SK-N-MC (cell line): Measurements from ENCODE around the gene AKR1D1.

Experiments used
- DNase-seq: peaks from one replicate; pipeline ENCODE4 v3.0.0-alpha.2; 2011; ENCODE audit warnings: low read depth, low spot score
- H3K27ac ChIP-seq: fragments of 200-600 bp; sonication (generic); 2 replicates; pipeline ENCODE4 v1.5.1; 2016; ENCODE audit warnings: mixed run types
- H3K36me3 ChIP-seq: fragments of 200-600 bp; sonication (generic); 2 replicates; pipeline ENCODE4 v1.6.1; 2017; ENCODE audit warnings: antibody characterized with exemption, low read length, mixed read lengths; ENCODE audit not compliant: insufficient read depth
- H3K4me3 ChIP-seq: fragments of 200-600 bp; sonication (generic); 2 replicates; pipeline ENCODE4 v1.5.1; 2016
- H3K9ac ChIP-seq: fragments of 200-600 bp; sonication (generic); 2 replicates; pipeline ENCODE4 v1.8.0; 2017; ENCODE audit warnings: mixed run types, mixed read lengths; ENCODE audit not compliant: insufficient read length
- H3K9me3 ChIP-seq: fragments of 200-600 bp; sonication (generic); 2 replicates; pipeline ENCODE4 v1.6.1; 2017; ENCODE audit warnings: low read depth, mild to moderate bottlenecking, antibody characterized with exemption, low read length, moderate library complexity, mixed read lengths
- EZH2 ChIP-seq: fragments of 200-600 bp; sonication (generic); IDR thresholded peaks from one replicate; pipeline ENCODE4 v1.6.1; 2017; ENCODE audit warnings: antibody characterized with exemption
- FOXP2 ChIP-seq: optimal IDR thresholded peaks from 2 replicates; pipeline ENCODE3; 2011; ENCODE audit warnings: mild to moderate bottlenecking, moderate library complexity; ENCODE audit not compliant: insufficient read depth; ENCODE audit errors: extremely low read length, control extremely low read depth
- POLR2AphosphoS5 ChIP-seq: IDR thresholded peaks from 2 replicates; pipeline ENCODE4 v1.6.1; 2012; ENCODE audit warnings: mild to moderate bottlenecking, low read depth, low read length, borderline replicate concordance

The AKR1D1 gene

DNA sequence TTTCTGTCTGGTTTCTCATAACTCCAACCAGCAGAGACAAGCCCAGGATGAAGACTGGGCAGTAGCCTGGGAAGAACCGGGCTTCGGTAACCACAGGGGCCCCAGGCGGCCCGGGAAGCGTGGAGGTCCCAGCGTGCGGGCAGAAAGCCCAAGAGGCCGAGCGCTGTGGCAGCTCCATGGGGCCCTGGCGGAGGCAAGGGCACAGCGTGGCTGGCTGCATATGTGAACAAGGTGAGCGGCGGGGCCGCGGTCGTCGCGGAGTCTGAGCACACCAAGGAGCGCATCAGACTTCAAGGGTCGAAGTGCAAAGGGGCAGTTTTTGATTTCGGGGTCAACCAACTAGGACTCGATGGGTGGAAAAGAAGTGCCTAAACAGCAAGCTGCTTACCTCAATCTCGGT is 45.9 kb downstream of the AKR1D1 start:
- H3K9me3 ChIP-seq: no peaks in the 10 kb centered on the region
- no peak overlapping the region for H3K27ac ChIP-seq
- no peak overlapping the region for H3K4me3 ChIP-seq
- no peaks in the 10 kb centered on the region for H3K36me3 ChIP-seq
- H3K9ac ChIP-seq: no peak overlapping the region
- no peak for DNase-seq
- TF ChIP-seq POLR2AphosphoS5 (no peak), EZH2 (no peak), FOXP2 (no peak)

- H3K4me3 ChIP-seq: peak overlapping the region; percentile 58
- H3K9me3 ChIP-seq: no peaks in the 10 kb centered on the region
- H3K9ac ChIP-seq: peak overlapping the region; percentile 34
- no peaks in the 10 kb centered on the region for H3K36me3 ChIP-seq
- peak overlapping the region; percentile 92 for H3K27ac ChIP-seq
- TF ChIP-seq EZH2 (no peak), POLR2AphosphoS5 (no peak), FOXP2 (no peak)
- DNase-seq: no peak
Measured at GRCh38 chr7:138125119-138125518, 48.9 kb downstream of the AKR1D1 start.

- peak overlapping the region; percentile 92 for H3K27ac ChIP-seq
- TF ChIP-seq EZH2 (no peak), FOXP2 (no peak), POLR2AphosphoS5 (no peak)
- no peak for DNase-seq
- no peak overlapping the region for H3K9ac ChIP-seq
- H3K9me3 ChIP-seq: no peaks in the 10 kb centered on the region
- peak overlapping the region; percentile 5; the same call in 1 of the 2 replicates for H3K4me3 ChIP-seq
- no peaks in the 10 kb centered on the region for H3K36me3 ChIP-seq
Measured at GRCh38 chr7:138125598-138126111, 49.4 kb downstream of the AKR1D1 start.

- H3K9ac ChIP-seq: no peak overlapping the region
- no peak for TF ChIP-seq EZH2
- DNase-seq: no peak
- no peaks in the 10 kb centered on the region for H3K36me3 ChIP-seq
- H3K27ac ChIP-seq: no peak overlapping the region
- H3K4me3 ChIP-seq: no peak overlapping the region
- H3K9me3 ChIP-seq: no peaks in the 10 kb centered on the region
Measured at GRCh38 chr7:138126928-138127327, 50.7 kb downstream of the AKR1D1 start.

GRCh38 chr7:138127996-138128395 is 51.7 kb downstream of the AKR1D1 start:
- H3K36me3 ChIP-seq: no peaks in the 10 kb centered on the region
- H3K9ac ChIP-seq: no peak overlapping the region
- TF ChIP-seq EZH2 (no peak), FOXP2 (no peak), POLR2AphosphoS5 (no peak)
- no peak overlapping the region for H3K27ac ChIP-seq
- H3K9me3 ChIP-seq: no peaks in the 10 kb centered on the region
- no peak overlapping the region for H3K4me3 ChIP-seq
- DNase-seq: no peak

- DNase-seq: no peak
- Histone ChIP-seq H3K9ac (no peak overlapping the region), H3K27ac (no peak overlapping the region), H3K9me3 (no peaks in the 10 kb centered on the region), H3K4me3 (no peak overlapping the region), H3K36me3 (no peaks in the 10 kb centered on the region)
- TF ChIP-seq EZH2: no peak
- no peak for TF ChIP-seq POLR2AphosphoS5
- no peak for TF ChIP-seq FOXP2
Measured at GRCh38 chr7:138129551-138130165, 53.4 kb downstream of the AKR1D1 start.

DNA sequence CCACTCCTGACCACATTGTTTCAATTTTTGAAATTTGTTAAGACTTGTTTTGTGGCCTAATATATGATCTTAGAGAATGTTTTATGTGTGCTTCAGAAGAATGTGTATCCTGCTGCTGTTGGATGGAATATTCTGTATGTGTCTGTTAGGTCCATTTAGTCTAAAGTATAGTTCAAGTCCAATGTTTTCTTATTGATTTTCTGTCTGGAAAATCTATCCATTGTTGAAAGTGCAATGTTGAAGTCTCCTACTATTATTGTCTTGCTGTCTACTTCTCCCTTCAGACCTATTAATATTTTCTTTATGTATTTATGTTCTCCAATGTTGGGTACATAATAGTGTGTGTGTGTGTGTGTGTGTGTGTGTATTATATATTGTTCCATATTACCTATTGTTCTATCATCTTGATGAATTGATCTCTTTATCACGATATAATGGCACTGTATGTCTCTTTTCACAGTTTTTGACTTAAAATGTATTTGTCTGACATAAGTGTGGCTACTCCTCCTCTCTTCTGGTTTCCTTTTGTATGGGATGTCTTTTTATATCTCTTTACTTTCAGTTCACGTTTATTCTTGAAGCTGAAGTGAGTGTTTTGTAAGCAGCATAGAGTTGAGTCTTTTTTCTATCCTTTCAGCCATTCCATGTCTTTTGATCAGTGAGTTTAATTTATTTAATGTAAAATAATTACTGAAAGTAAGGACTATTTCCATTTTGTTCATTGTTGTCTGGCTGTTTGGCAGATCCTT is 61.3 kb downstream of the AKR1D1 start:
- no peaks in the 10 kb centered on the region for H3K36me3 ChIP-seq
- H3K27ac ChIP-seq: no peak overlapping the region
- no peak for DNase-seq
- no peaks in the 10 kb centered on the region for H3K9me3 ChIP-seq
- TF ChIP-seq POLR2AphosphoS5 (no peak), EZH2 (no peak), FOXP2 (no peak)
- H3K9ac ChIP-seq: no peak overlapping the region
- H3K4me3 ChIP-seq: no peak overlapping the region

GRCh38 chr7:138138244-138138643 is 62.0 kb downstream of the AKR1D1 start:
- Histone ChIP-seq H3K9me3 (no peaks in the 10 kb centered on the region), H3K27ac (no peak overlapping the region), H3K36me3 (no peaks in the 10 kb centered on the region), H3K9ac (no peak overlapping the region), H3K4me3 (no peak overlapping the region)
- no peak for DNase-seq
- no peak for TF ChIP-seq POLR2AphosphoS5

DNA sequence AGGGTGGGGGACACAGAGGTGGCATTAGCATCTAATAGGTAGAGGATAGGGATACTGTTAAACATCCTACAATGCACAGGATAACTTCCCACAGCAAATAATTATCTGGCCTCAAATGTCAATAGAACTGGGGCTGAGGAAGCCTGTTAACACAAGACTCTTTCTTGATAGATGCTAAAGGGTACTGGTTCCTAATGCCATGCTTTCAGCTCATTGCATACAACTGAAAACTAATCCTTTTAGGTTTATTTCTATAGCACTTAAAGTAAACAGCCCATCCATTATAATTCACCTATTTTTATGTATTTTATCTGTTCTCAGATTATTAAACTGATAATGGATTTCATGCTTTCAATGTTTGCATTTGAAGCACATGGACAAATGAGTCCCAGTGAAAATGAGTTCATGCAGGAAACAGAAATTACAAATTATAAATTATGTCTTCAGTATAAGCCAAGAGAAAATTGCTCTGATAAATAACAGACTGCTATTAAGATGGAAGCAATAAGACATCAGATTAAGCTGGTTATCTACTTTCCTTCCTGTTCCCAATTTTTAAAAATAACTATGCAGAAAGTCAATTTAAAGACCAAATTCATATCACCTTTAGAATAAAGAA is 66.4 kb downstream of the AKR1D1 start:
- Histone ChIP-seq H3K9me3 (no peaks in the 10 kb centered on the region), H3K4me3 (no peak overlapping the region), H3K27ac (no peak overlapping the region), H3K9ac (no peak overlapping the region), H3K36me3 (no peaks in the 10 kb centered on the region)
- TF ChIP-seq FOXP2 (no peak), EZH2 (no peak), POLR2AphosphoS5 (no peak)
- DNase-seq: no peak
